A549 (cell line): ENCODE data around the gene PTGFR. TPM values are rescaled to one million over a fixed set of nuclear protein-coding genes. Genes with fewer than 3 reads are reported as not detected.
A peak's percentile ranks its signal among the peaks of the same experiment; 100 is the strongest.

Source experiments
- ATAC-seq, 2 experiments: fragments of 200-7000 bp in 1 of 2; fragments of >200 bp in 1 of 2; cut with Nextera tagmentation in 1 of 2; cut with Tn5 transposase in 1 of 2; 3 replicates each; pipeline versions ENCODE4 v1.8.0 to v1.9.1; 2018 to 2020; ENCODE audit warnings: mild to moderate bottlenecking in 1 of 2, moderate library complexity in 1 of 2
- CTCF ChIA-PET: fragments of 300-600 bp; sonication (Branson Sonifier 250); formaldehyde crosslinking; extraction: SDS; loops from one replicate; lab custom pipeline; 2021; ENCODE audit warnings: antibody characterized with exemption, inconsistent platforms; lab: Yijun Ruan, JAX
- POLR2A ChIA-PET: fragments of 350-600 bp; formaldehyde crosslinking; extraction: SDS; loops from one replicate; lab custom pipeline; 2021; ENCODE audit warnings: antibody characterized with exemption, inconsistent platforms; lab: Yijun Ruan, JAX
- DNase-seq, 2 experiments: peaks; one replicate each; pipeline versions ENCODE4 v3.0.0 to v3.0.0-alpha.2; 2011 to 2016; ENCODE audit warnings: low read depth in 1 of 2, low spot score in 1 of 2
- FAIRE-seq: peaks from 2 replicates; lab custom pipeline; 2011; peaks lifted over from hg19 to GRCh38; lab: Jason Lieb, UNC
- H3K27ac ChIP-seq, 2 experiments: fragments of >200 bp; sonication (Bioruptor Twin); formaldehyde crosslinking; 3 replicates each; pipeline ENCODE4 v1.5.1; 2016 to 2017
- H3K4me1 ChIP-seq: fragments of >200 bp; sonication (Bioruptor Twin); formaldehyde crosslinking; 3 replicates; pipeline ENCODE4 v1.6.1; 2016
- H3K4me2 ChIP-seq: fragments of >200 bp; sonication (Bioruptor Twin); formaldehyde crosslinking; 3 replicates; pipeline ENCODE4 v1.6.1; 2016
- H3K4me3 ChIP-seq: fragments of >200 bp; sonication (Bioruptor Twin); formaldehyde crosslinking; 3 replicates; pipeline ENCODE4 v1.5.1; 2016
- H3K9me3 ChIP-seq: fragments of >200 bp; sonication (Bioruptor Twin); formaldehyde crosslinking; 3 replicates; pipeline ENCODE4 v1.6.1; 2016
- BHLHE40 ChIP-seq: IDR thresholded peaks from 2 replicates; pipeline ENCODE4 v1.6.1; 2012; ENCODE audit warnings: low read depth, low read length, inconsistent platforms
- CBX8 ChIP-seq: fragments of 200-600 bp; sonication (generic); IDR thresholded peaks from 2 replicates; pipeline ENCODE4 v1.6.1; 2016
- CHD2 ChIP-seq: fragments of 150-350 bp; IDR thresholded peaks from 2 replicates; pipeline ENCODE4 v1.6.1; 2014; ENCODE audit warnings: low read length; ENCODE audit not compliant: partially characterized antibody
- CHD4 ChIP-seq: fragments of 200-600 bp; sonication (generic); IDR thresholded peaks from 2 replicates; pipeline ENCODE4 v1.6.1; 2016; ENCODE audit warnings: antibody characterized with exemption, mild to moderate bottlenecking, borderline replicate concordance
- FOSB ChIP-seq: fragments of 250-450 bp; sonication (Bioruptor Pico); IDR thresholded peaks from 2 replicates; pipeline ENCODE4 v1.5.0; 2020; ENCODE audit warnings: mild to moderate bottlenecking, moderate library complexity
- FOSL2 ChIP-seq, 2 experiments: fragments of 450-650 bp in 1 of 2; fragments of >200 bp in 1 of 2; sonication (Bioruptor Twin) in 1 of 2; formaldehyde crosslinking; IDR thresholded peaks; 2 replicates each; pipeline versions ENCODE4 v1.5.0 to v1.6.1; 2016 to 2020; ENCODE audit warnings: mild to moderate bottlenecking in 1 of 2, moderate library complexity in 1 of 2
- FOXS1 ChIP-seq: fragments of 250-450 bp; sonication (Bioruptor Pico); IDR thresholded peaks from 2 replicates; pipeline ENCODE4 v1.5.0; 2020; ENCODE audit warnings: mild to moderate bottlenecking, moderate library complexity
- HOXB5 ChIP-seq: fragments of 250-450 bp; sonication (Bioruptor Pico); IDR thresholded peaks from 2 replicates; pipeline ENCODE4 v1.5.0; 2020; ENCODE audit warnings: mild to moderate bottlenecking, moderate library complexity
- JUNB ChIP-seq: fragments of >200 bp; sonication (Bioruptor Twin); formaldehyde crosslinking; IDR thresholded peaks from 2 replicates; pipeline ENCODE4 v1.6.1; 2016
- MAZ ChIP-seq: fragments of 150-350 bp; IDR thresholded peaks from 2 replicates; pipeline ENCODE4 v1.6.1; 2014; ENCODE audit warnings: antibody characterized with exemption, low read depth, low read length, borderline replicate concordance
- NFE2L2 ChIP-seq: fragments of 150-350 bp; conservative IDR thresholded peaks from 2 replicates; pipeline ENCODE4 v1.6.1; 2014; ENCODE audit warnings: low read length
- NPAS2 ChIP-seq: fragments of 250-450 bp; sonication (Bioruptor Pico); IDR thresholded peaks from 2 replicates; pipeline ENCODE4 v1.8.0; 2022; ENCODE audit warnings: mild to moderate bottlenecking, moderate library complexity, borderline replicate concordance
- PBX3 ChIP-seq: IDR thresholded peaks from 2 replicates; pipeline ENCODE4 v1.6.1; 2012
- PHF8 ChIP-seq: fragments of 200-600 bp; sonication (generic); IDR thresholded peaks from 2 replicates; pipeline ENCODE4 v1.6.1; 2016; ENCODE audit warnings: low read depth, mild to moderate bottlenecking, antibody characterized with exemption, moderate library complexity, borderline replicate concordance
- POLR2A ChIP-seq: IDR thresholded peaks from 2 replicates; pipeline ENCODE4 v1.6.1; 2012; ENCODE audit warnings: mild to moderate bottlenecking, low read length
- RAD21 ChIP-seq, 2 experiments: fragments of >200 bp in 1 of 2; sonication (Bioruptor Twin) in 1 of 2; formaldehyde crosslinking in 1 of 2; IDR thresholded peaks in 1 of 2; conservative IDR thresholded peaks in 1 of 2; 2 replicates in 1 of 2; 3 replicates in 1 of 2; pipeline ENCODE4 v1.6.1; 2012 to 2018; ENCODE audit warnings: inconsistent platforms in 1 of 2
- TFCP2L1 ChIP-seq: fragments of 250-450 bp; sonication (Bioruptor Pico); IDR thresholded peaks from 2 replicates; pipeline ENCODE4 v1.5.0; 2021; ENCODE audit warnings: mild to moderate bottlenecking
- USF2 ChIP-seq: fragments of 450-650 bp; IDR thresholded peaks from 2 replicates; pipeline ENCODE4 v1.6.1; 2014; ENCODE audit warnings: antibody characterized with exemption
- ZFP36 ChIP-seq: fragments of 450-650 bp; IDR thresholded peaks from 2 replicates; pipeline ENCODE4 v1.6.1; 2014; ENCODE audit warnings: borderline replicate concordance; ENCODE audit not compliant: partially characterized antibody
- WGBS: methylation state at CpG from one replicate; pipeline ENCODE4 v1.1.6; 2017; ENCODE audit errors: missing lambda C conversion rate; 5-methylcytosine and 5-hydroxymethylcytosine counted together
- polyA plus RNA-seq, 4 experiments: library from polyadenylated mRNA; depleted of rRNA in 3 of 4; stranded (reverse); fragments of >200 nt; fragmentation: RNase III in 1 of 4; extraction: RNeasy Plus Mini Kit Qiagen cat#74134 plus additional on column Dnase treatment in 1 of 4; gene quantifications; 2 replicates in 3 of 4; 3 replicates in 1 of 4; pipeline ENCODE4 v1.2.3, GENCODE V29; 2011 to 2017
- TF ChIP-seq, protein P1 (sequence below): fragments of 150-350 bp; IDR thresholded peaks from 2 replicates; pipeline ENCODE4 v1.6.1; 2014; ENCODE audit warnings: low read depth, mild to moderate bottlenecking, low read length
- TF ChIP-seq, protein P2 (sequence below): fragments of 200-600 bp; sonication (generic); IDR thresholded peaks from 2 replicates; pipeline ENCODE4 v1.6.1; 2016; ENCODE audit warnings: antibody characterized with exemption, mild to moderate bottlenecking, moderate library complexity
- TF ChIP-seq, protein P3 (sequence below): fragments of >200 bp; sonication (Bioruptor Twin); formaldehyde crosslinking; IDR thresholded peaks from 3 replicates; pipeline ENCODE4 v1.5.1; 2016
- TF ChIP-seq, protein P4 (sequence below): fragments of 250-450 bp; sonication (Bioruptor Pico); IDR thresholded peaks from 2 replicates; pipeline ENCODE4 v1.5.0; 2021; ENCODE audit warnings: mild to moderate bottlenecking, moderate library complexity, borderline replicate concordance

The PTGFR gene
- polyA plus RNA-seq, 2 of the 4 experiments (the other 2 are of a cell fraction) = not detected

DNA sequence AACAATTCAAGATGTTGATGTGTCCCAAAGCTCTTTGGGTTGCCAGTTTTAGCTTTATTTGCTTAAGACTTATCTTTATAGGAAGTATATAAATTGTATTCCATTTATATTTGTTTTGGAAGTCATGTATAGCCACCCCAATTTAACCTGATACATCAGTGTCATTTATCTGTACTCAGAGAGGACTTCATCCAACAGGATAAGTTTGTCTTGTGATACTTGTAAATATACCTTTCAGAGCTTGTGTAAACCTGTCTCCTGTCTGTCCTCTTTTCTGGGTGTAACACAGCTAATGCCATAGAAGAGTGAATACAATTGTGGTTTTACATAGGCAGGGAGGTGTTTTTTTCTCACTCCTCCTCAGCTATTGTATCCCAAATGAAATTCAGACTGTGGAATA lies 10.4 kb downstream of the PTGFR start:
- no peak for FAIRE-seq
- POLR2A ChIA-PET = no interaction called here
- ATAC-seq = no peak

GRCh38 chr1:78511334-78511733 lies 20.6 kb downstream of the PTGFR start:
- Histone ChIP-seq H3K4me3 (no peak overlapping the region), H3K4me1 (no peaks in the 10 kb centered on the region), H3K9me3 (no peaks in the 10 kb centered on the region), H3K4me2 (no peak overlapping the region), H3K27ac (no peak overlapping the region)
- CTCF ChIA-PET = no interaction called here
- FAIRE-seq = no peak
- no peak for DNase-seq
- TF ChIP-seq JUNB (no peak), PHF8 (no peak), ZFP36 (peak; percentile 66), NFE2L2 (no peak), MAZ (no peak), TFCP2L1 (no peak), FOSL2 (IDR thresholded peaks at IDR 0.05) (no peak), FOSL2 (CRISPR knock-in tag; IDR thresholded peaks at IDR 0.05) (no peak)
- TF ChIP-seq, protein P1, sequence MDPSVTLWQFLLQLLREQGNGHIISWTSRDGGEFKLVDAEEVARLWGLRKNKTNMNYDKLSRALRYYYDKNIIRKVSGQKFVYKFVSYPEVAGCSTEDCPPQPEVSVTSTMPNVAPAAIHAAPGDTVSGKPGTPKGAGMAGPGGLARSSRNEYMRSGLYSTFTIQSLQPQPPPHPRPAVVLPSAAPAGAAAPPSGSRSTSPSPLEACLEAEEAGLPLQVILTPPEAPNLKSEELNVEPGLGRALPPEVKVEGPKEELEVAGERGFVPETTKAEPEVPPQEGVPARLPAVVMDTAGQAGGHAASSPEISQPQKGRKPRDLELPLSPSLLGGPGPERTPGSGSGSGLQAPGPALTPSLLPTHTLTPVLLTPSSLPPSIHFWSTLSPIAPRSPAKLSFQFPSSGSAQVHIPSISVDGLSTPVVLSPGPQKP = no peak
- TF ChIP-seq, protein P2, sequence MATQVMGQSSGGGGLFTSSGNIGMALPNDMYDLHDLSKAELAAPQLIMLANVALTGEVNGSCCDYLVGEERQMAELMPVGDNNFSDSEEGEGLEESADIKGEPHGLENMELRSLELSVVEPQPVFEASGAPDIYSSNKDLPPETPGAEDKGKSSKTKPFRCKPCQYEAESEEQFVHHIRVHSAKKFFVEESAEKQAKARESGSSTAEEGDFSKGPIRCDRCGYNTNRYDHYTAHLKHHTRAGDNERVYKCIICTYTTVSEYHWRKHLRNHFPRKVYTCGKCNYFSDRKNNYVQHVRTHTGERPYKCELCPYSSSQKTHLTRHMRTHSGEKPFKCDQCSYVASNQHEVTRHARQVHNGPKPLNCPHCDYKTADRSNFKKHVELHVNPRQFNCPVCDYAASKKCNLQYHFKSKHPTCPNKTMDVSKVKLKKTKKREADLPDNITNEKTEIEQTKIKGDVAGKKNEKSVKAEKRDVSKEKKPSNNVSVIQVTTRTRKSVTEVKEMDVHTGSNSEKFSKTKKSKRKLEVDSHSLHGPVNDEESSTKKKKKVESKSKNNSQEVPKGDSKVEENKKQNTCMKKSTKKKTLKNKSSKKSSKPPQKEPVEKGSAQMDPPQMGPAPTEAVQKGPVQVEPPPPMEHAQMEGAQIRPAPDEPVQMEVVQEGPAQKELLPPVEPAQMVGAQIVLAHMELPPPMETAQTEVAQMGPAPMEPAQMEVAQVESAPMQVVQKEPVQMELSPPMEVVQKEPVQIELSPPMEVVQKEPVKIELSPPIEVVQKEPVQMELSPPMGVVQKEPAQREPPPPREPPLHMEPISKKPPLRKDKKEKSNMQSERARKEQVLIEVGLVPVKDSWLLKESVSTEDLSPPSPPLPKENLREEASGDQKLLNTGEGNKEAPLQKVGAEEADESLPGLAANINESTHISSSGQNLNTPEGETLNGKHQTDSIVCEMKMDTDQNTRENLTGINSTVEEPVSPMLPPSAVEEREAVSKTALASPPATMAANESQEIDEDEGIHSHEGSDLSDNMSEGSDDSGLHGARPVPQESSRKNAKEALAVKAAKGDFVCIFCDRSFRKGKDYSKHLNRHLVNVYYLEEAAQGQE = no peak
- ATAC-seq = no peak
- 13% methylated on average over 1 of the region's 3 CpGs for WGBS
- POLR2A ChIA-PET = no interaction called here

More for the DNA sequence above, 10.4 kb downstream of the PTGFR start:
- Histone ChIP-seq H3K4me3 (no peak overlapping the region), H3K9me3 (no peaks in the 10 kb centered on the region), H3K4me2 (no peak overlapping the region), H3K4me1 (no peaks in the 10 kb centered on the region), H3K27ac (no peak overlapping the region)
- DNase-seq = no peak
- TF ChIP-seq FOXS1 (CRISPR knock-in tag) (no peak), ZFP36 (no peak)
- TF ChIP-seq, protein P3, sequence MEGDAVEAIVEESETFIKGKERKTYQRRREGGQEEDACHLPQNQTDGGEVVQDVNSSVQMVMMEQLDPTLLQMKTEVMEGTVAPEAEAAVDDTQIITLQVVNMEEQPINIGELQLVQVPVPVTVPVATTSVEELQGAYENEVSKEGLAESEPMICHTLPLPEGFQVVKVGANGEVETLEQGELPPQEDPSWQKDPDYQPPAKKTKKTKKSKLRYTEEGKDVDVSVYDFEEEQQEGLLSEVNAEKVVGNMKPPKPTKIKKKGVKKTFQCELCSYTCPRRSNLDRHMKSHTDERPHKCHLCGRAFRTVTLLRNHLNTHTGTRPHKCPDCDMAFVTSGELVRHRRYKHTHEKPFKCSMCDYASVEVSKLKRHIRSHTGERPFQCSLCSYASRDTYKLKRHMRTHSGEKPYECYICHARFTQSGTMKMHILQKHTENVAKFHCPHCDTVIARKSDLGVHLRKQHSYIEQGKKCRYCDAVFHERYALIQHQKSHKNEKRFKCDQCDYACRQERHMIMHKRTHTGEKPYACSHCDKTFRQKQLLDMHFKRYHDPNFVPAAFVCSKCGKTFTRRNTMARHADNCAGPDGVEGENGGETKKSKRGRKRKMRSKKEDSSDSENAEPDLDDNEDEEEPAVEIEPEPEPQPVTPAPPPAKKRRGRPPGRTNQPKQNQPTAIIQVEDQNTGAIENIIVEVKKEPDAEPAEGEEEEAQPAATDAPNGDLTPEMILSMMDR = no peak
- CTCF ChIA-PET = no interaction called here

- no peak overlapping the region for H3K27ac ChIP-seq
- ATAC-seq (no peak), FAIRE-seq (no peak), DNase-seq (no peak)
- no peak overlapping the region for H3K4me3 ChIP-seq
- H3K9me3 ChIP-seq = no peaks in the 10 kb centered on the region
- WGBS = 16% methylated on average over 2 of the region's 2 CpGs
- ChIA-PET POLR2A (no interaction called here), CTCF (no interaction called here)
- H3K4me2 ChIP-seq = no peak overlapping the region
- no peaks in the 10 kb centered on the region for H3K4me1 ChIP-seq
- no peak for TF ChIP-seq CBX8
- no peak for TF ChIP-seq USF2
- TF ChIP-seq RAD21 (conservative IDR thresholded peaks at IDR 0.05 in 1 of 2, IDR thresholded peaks at IDR 0.05 in 1 of 2) = no peak
- TF ChIP-seq PBX3 = no peak
- TF ChIP-seq, protein P4, sequence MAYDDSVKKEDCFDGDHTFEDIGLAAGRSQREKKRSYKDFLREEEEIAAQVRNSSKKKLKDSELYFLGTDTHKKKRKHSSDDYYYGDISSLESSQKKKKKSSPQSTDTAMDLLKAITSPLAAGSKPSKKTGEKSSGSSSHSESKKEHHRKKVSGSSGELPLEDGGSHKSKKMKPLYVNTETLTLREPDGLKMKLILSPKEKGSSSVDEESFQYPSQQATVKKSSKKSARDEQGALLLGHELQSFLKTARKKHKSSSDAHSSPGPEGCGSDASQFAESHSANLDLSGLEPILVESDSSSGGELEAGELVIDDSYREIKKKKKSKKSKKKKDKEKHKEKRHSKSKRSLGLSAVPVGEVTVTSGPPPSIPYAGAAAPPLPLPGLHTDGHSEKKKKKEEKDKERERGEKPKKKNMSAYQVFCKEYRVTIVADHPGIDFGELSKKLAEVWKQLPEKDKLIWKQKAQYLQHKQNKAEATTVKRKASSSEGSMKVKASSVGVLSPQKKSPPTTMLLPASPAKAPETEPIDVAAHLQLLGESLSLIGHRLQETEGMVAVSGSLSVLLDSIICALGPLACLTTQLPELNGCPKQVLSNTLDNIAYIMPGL (CRISPR knock-in tag) = no peak
- no peak for TF ChIP-seq NPAS2 (CRISPR knock-in tag)
- no peak for TF ChIP-seq CHD2
- no peak for TF ChIP-seq ZFP36
- no peak for TF ChIP-seq CHD4
- no peak for TF ChIP-seq POLR2A
- TF ChIP-seq BHLHE40 = no peak
- no peak for TF ChIP-seq FOSB (CRISPR knock-in tag)
- no peak for TF ChIP-seq HOXB5 (CRISPR knock-in tag)
Measured at GRCh38 chr1:78516716-78517115, 25.9 kb downstream of the PTGFR start.
